ENCODE data around the gene EEIG1. TPM values are rescaled to one million over a fixed set of nuclear protein-coding genes. Genes with fewer than 3 reads are reported as not detected.

EEIG1 gene
- total and polyA plus RNA-seq, 2 experiments from 2014 or later: 11.2 to 22.4 TPM

DNA sequence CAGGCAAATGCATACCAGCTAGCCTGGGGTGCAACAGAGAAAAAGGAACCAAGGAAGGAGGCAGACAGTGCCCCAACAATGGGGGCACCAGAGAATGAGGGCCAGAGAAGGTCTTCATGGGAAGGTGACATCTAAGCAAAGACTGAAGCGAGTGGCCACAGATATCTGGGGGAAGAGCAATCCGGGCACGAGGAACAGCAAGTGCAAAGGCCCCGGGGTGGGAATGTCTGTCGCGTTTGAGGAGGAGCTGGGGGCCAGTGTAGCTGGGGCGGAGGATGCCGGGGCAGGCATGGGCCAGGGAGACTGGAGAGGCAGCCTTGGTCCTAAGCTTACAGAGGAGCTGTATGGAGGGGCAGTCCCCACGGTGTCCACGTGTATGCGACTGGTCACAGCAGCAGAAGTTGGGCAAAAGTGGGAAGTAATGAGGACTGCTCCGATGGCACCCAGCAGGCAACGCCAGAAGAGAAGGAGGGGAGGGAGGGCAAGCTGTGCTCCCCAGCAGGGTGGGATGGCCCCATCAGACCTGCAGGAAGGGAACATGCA, 19.1 kb downstream of the EEIG1 start:
- H3K27me3 Mint-ChIP-seq (ENCODE audit: insufficient read depth, low read depth, poor library complexity): peaks cover 17% of the 10 kb centered on the region
- no peak for DNase-seq (ENCODE audit: low spot score)
- H3K4me2 ChIP-seq: no peak overlapping the region
- H3K27ac ChIP-seq (ENCODE audit: low read depth): no peak overlapping the region
- no peaks in the 10 kb centered on the region for H3K27me3 ChIP-seq (ENCODE audit: insufficient read depth)
- H3K27ac Mint-ChIP-seq: no peak overlapping the region; the same call in 1 of the 2 replicates
- peak overlapping the region; percentile 6; the same call in 1 of the 3 replicates for H3K4me3 Mint-ChIP-seq
- H3F3A ChIP-seq (replicated peaks; ENCODE audit: low read depth): 0 out of 2 replicates have a peak, but pooled peaks cover 5% of the 10 kb centered on the region
- peaks cover 22% of the 10 kb centered on the region for H4K20me1 ChIP-seq (replicated peaks; ENCODE audit: insufficient read depth)
- H3K9me3 Mint-ChIP-seq: no peaks in the 10 kb centered on the region
- no peaks in the 10 kb centered on the region for H3K36me3 ChIP-seq (ENCODE audit: insufficient read depth)
- no peaks in the 10 kb centered on the region for H3K9me2 ChIP-seq (ENCODE audit: insufficient read depth)
- no peak overlapping the region for H2AFZ ChIP-seq
- no peak overlapping the region for H3K4me3 ChIP-seq
- H3K4me1 ChIP-seq (ENCODE audit: insufficient read depth): peaks cover 21% of the 10 kb centered on the region
- TF ChIP-seq EZH2phosphoT487 (IDR thresholded peaks at IDR 0.05; ENCODE audit: unreplicated experiment) (no peak), JUNB (IDR thresholded peaks at IDR 0.05; ENCODE audit: unreplicated experiment) (no peak)
- TF ChIP-seq, protein P1, sequence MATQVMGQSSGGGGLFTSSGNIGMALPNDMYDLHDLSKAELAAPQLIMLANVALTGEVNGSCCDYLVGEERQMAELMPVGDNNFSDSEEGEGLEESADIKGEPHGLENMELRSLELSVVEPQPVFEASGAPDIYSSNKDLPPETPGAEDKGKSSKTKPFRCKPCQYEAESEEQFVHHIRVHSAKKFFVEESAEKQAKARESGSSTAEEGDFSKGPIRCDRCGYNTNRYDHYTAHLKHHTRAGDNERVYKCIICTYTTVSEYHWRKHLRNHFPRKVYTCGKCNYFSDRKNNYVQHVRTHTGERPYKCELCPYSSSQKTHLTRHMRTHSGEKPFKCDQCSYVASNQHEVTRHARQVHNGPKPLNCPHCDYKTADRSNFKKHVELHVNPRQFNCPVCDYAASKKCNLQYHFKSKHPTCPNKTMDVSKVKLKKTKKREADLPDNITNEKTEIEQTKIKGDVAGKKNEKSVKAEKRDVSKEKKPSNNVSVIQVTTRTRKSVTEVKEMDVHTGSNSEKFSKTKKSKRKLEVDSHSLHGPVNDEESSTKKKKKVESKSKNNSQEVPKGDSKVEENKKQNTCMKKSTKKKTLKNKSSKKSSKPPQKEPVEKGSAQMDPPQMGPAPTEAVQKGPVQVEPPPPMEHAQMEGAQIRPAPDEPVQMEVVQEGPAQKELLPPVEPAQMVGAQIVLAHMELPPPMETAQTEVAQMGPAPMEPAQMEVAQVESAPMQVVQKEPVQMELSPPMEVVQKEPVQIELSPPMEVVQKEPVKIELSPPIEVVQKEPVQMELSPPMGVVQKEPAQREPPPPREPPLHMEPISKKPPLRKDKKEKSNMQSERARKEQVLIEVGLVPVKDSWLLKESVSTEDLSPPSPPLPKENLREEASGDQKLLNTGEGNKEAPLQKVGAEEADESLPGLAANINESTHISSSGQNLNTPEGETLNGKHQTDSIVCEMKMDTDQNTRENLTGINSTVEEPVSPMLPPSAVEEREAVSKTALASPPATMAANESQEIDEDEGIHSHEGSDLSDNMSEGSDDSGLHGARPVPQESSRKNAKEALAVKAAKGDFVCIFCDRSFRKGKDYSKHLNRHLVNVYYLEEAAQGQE (IDR thresholded peaks at IDR 0.05; ENCODE audit: unreplicated experiment): no peak
- TF ChIP-seq, protein P2, sequence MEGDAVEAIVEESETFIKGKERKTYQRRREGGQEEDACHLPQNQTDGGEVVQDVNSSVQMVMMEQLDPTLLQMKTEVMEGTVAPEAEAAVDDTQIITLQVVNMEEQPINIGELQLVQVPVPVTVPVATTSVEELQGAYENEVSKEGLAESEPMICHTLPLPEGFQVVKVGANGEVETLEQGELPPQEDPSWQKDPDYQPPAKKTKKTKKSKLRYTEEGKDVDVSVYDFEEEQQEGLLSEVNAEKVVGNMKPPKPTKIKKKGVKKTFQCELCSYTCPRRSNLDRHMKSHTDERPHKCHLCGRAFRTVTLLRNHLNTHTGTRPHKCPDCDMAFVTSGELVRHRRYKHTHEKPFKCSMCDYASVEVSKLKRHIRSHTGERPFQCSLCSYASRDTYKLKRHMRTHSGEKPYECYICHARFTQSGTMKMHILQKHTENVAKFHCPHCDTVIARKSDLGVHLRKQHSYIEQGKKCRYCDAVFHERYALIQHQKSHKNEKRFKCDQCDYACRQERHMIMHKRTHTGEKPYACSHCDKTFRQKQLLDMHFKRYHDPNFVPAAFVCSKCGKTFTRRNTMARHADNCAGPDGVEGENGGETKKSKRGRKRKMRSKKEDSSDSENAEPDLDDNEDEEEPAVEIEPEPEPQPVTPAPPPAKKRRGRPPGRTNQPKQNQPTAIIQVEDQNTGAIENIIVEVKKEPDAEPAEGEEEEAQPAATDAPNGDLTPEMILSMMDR (conservative IDR thresholded peaks at IDR 0.05; ENCODE audit: low read depth in 2 of 2): no peak
- peaks cover 55% of the 10 kb centered on the region for H3K4me1 Mint-ChIP-seq
- peaks cover 99% of the 10 kb centered on the region for H3K79me2 ChIP-seq (replicated peaks; ENCODE audit: insufficient read depth)
- peaks cover 2% of the 10 kb centered on the region; the same call in 1 of the 3 replicates for H3K36me3 Mint-ChIP-seq (ENCODE audit: low read depth)
- no peak for ATAC-seq

DNA sequence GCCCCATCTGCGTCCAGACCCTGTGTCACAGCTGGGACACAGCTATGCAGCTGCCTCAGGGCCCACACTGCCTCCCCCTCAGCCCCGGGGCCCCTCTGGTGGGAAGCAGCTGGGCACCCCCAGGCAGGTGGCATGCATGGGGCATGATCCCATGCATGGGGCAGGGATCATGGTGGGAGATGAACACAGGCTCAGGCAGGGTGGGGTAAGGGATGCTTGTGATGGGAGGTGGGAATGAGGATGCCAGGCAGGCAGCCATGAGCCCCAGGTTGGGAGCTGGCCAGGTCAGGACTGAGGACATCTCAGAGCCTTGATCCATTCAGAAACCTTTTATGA, 19.7 kb downstream of the EEIG1 start:
- Histone ChIP-seq H3K27me3 (ENCODE audit: insufficient read depth) (no peaks in the 10 kb centered on the region), H2AFZ (no peak overlapping the region), H3K4me3 (no peak overlapping the region), H3K4me2 (no peak overlapping the region), H3K36me3 (ENCODE audit: insufficient read depth) (no peaks in the 10 kb centered on the region), H4K20me1 (replicated peaks; ENCODE audit: insufficient read depth) (peaks cover 22% of the 10 kb centered on the region), H3K27ac (ENCODE audit: low read depth) (no peak overlapping the region), H3K9me2 (ENCODE audit: insufficient read depth) (no peaks in the 10 kb centered on the region), H3F3A (replicated peaks; ENCODE audit: low read depth) (0 out of 2 replicates have a peak, but pooled peaks cover 5% of the 10 kb centered on the region), H3K79me2 (replicated peaks; ENCODE audit: insufficient read depth) (peaks cover 99% of the 10 kb centered on the region), H3K4me1 (ENCODE audit: insufficient read depth) (peaks cover 23% of the 10 kb centered on the region)
- no peak for ATAC-seq
- H3K27me3 Mint-ChIP-seq (ENCODE audit: insufficient read depth, low read depth, poor library complexity): peaks cover 17% of the 10 kb centered on the region
- H3K4me1 Mint-ChIP-seq: peaks cover 50% of the 10 kb centered on the region
- H3K36me3 Mint-ChIP-seq (ENCODE audit: low read depth): peaks cover 2% of the 10 kb centered on the region; the same call in 1 of the 3 replicates
- no peaks in the 10 kb centered on the region for H3K9me3 Mint-ChIP-seq
- DNase-seq (ENCODE audit: low spot score): no peak
- H3K27ac Mint-ChIP-seq: no peak overlapping the region; the same call in 1 of the 2 replicates
- H3K4me3 Mint-ChIP-seq: peak overlapping the region; percentile 6; the same call in 1 of the 3 replicates
- TF ChIP-seq, protein P3, sequence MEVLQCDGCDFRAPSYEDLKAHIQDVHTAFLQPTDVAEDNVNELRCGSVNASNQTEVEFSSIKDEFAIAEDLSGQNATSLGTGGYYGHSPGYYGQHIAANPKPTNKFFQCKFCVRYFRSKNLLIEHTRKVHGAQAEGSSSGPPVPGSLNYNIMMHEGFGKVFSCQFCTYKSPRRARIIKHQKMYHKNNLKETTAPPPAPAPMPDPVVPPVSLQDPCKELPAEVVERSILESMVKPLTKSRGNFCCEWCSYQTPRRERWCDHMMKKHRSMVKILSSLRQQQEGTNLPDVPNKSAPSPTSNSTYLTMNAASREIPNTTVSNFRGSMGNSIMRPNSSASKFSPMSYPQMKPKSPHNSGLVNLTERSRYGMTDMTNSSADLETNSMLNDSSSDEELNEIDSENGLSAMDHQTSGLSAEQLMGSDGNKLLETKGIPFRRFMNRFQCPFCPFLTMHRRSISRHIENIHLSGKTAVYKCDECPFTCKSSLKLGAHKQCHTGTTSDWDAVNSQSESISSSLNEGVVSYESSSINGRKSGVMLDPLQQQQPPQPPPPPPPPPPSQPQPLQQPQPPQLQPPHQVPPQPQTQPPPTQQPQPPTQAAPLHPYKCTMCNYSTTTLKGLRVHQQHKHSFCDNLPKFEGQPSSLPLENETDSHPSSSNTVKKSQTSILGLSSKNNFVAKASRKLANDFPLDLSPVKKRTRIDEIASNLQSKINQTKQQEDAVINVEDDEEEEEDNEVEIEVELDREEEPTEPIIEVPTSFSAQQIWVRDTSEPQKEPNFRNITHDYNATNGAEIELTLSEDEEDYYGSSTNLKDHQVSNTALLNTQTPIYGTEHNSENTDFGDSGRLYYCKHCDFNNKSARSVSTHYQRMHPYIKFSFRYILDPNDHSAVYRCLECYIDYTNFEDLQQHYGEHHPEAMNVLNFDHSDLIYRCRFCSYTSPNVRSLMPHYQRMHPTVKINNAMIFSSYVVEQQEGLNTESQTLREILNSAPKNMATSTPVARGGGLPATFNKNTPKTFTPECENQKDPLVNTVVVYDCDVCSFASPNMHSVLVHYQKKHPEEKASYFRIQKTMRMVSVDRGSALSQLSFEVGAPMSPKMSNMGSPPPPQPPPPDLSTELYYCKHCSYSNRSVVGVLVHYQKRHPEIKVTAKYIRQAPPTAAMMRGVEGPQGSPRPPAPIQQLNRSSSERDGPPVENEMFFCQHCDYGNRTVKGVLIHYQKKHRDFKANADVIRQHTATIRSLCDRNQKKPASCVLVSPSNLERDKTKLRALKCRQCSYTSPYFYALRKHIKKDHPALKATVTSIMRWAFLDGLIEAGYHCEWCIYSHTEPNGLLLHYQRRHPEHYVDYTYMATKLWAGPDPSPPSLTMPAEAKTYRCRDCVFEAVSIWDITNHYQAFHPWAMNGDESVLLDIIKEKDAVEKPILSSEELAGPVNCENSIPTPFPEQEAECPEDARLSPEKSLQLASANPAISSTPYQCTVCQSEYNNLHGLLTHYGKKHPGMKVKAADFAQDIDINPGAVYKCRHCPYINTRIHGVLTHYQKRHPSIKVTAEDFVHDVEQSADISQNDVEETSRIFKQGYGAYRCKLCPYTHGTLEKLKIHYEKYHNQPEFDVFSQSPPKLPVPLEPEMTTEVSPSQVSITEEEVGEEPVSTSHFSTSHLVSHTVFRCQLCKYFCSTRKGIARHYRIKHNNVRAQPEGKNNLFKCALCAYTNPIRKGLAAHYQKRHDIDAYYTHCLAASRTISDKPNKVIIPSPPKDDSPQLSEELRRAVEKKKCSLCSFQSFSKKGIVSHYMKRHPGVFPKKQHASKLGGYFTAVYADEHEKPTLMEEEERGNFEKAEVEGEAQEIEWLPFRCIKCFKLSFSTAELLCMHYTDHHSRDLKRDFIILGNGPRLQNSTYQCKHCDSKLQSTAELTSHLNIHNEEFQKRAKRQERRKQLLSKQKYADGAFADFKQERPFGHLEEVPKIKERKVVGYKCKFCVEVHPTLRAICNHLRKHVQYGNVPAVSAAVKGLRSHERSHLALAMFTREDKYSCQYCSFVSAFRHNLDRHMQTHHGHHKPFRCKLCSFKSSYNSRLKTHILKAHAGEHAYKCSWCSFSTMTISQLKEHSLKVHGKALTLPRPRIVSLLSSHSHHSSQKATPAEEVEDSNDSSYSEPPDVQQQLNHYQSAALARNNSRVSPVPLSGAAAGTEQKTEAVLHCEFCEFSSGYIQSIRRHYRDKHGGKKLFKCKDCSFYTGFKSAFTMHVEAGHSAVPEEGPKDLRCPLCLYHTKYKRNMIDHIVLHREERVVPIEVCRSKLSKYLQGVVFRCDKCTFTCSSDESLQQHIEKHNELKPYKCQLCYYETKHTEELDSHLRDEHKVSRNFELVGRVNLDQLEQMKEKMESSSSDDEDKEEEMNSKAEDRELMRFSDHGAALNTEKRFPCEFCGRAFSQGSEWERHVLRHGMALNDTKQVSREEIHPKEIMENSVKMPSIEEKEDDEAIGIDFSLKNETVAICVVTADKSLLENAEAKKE (CRISPR knock-in tag; IDR thresholded peaks at IDR 0.05): no peak
- TF ChIP-seq ZNF114 (CRISPR knock-in tag; IDR thresholded peaks at IDR 0.05): no peak
- TF ChIP-seq EZH2 (IDR thresholded peaks at IDR 0.05; ENCODE audit: low read depth, unreplicated experiment): no peak
- TF ChIP-seq CREB1 (CRISPR knock-in tag; IDR thresholded peaks at IDR 0.05; ENCODE audit: low read depth): no peak
